Endothelial cell (in vitro differentiated cells): ENCODE measurements around the gene NAV3. TPM values are rescaled to one million over a fixed set of nuclear protein-coding genes. Genes with fewer than 3 reads are reported as not detected.

Experiments used
- DNase-seq: peaks from one replicate; pipeline ENCODE4 v3.0.0; 2021; ENCODE audit warnings: low spot score
- H3K27ac Mint-ChIP-seq: one replicate; pipeline ENCODE4 v1.8.0; 2021; ENCODE audit warnings: mixed read lengths, inconsistent platforms; ENCODE audit not compliant: unreplicated experiment
- H3K27me3 Mint-ChIP-seq: one replicate; pipeline ENCODE4 v1.8.0; 2021; ENCODE audit warnings: mild to moderate bottlenecking, moderate library complexity, mixed read lengths, inconsistent platforms; ENCODE audit not compliant: unreplicated experiment
- H3K36me3 Mint-ChIP-seq: one replicate; pipeline ENCODE4 v1.8.0; 2021; ENCODE audit warnings: mild to moderate bottlenecking, low read depth, mixed read lengths, inconsistent platforms; ENCODE audit not compliant: unreplicated experiment
- H3K4me1 Mint-ChIP-seq: one replicate; pipeline ENCODE4 v1.8.0; 2021; ENCODE audit warnings: mild to moderate bottlenecking, mixed read lengths, inconsistent platforms; ENCODE audit not compliant: unreplicated experiment
- H3K4me3 Mint-ChIP-seq: one replicate; pipeline ENCODE4 v1.8.0; 2021; ENCODE audit warnings: mild to moderate bottlenecking, mixed read lengths, inconsistent platforms; ENCODE audit not compliant: unreplicated experiment
- H3K9me3 Mint-ChIP-seq: one replicate; pipeline ENCODE4 v1.8.0; 2021; ENCODE audit warnings: mixed read lengths, inconsistent platforms; ENCODE audit not compliant: unreplicated experiment
- CTCF ChIP-seq: fragments of 200-600 bp; sonication (generic); IDR thresholded peaks from one replicate; pipeline ENCODE4 v1.5.0; 2021; ENCODE audit warnings: antibody characterized with exemption; ENCODE audit not compliant: unreplicated experiment
- total RNA-seq: library from RNA; stranded (reverse); fragmentation: NEBNext Ultra II Directional; extraction: Animal tissue kit (Norgen Biotek cat#: 25700); gene quantifications from one replicate; pipeline ENCODE4 v1.2.1, GENCODE V29; 2021; ENCODE audit not compliant: unreplicated experiment

The NAV3 gene
- total RNA-seq, 1 donor from 2014 or later = 20.3 TPM

- Mint-ChIP-seq H3K27ac (no peak overlapping the region), H3K36me3 (no peaks in the 10 kb centered on the region), H3K4me1 (peaks cover 7% of the 10 kb centered on the region), H3K9me3 (no peaks in the 10 kb centered on the region), H3K4me3 (no peak overlapping the region), H3K27me3 (no peaks in the 10 kb centered on the region)
- DNase-seq = no peak
- TF ChIP-seq CTCF = no peak
Observed at GRCh38 chr12:78167510-78167909, 336.8 kb downstream of the NAV3 start.

- DNase-seq = no peak
- Mint-ChIP-seq H3K36me3 (no peaks in the 10 kb centered on the region), H3K9me3 (no peaks in the 10 kb centered on the region), H3K27ac (no peak overlapping the region), H3K4me1 (peaks cover 7% of the 10 kb centered on the region), H3K27me3 (no peaks in the 10 kb centered on the region), H3K4me3 (no peak overlapping the region)
- TF ChIP-seq CTCF = no peak
Observed at GRCh38 chr12:78171061-78171460, 340.4 kb downstream of the NAV3 start.

GRCh38 chr12:78176643-78177042 lies 345.9 kb downstream of the NAV3 start:
- H3K27me3 Mint-ChIP-seq = no peaks in the 10 kb centered on the region
- H3K9me3 Mint-ChIP-seq = no peaks in the 10 kb centered on the region
- H3K36me3 Mint-ChIP-seq = no peaks in the 10 kb centered on the region
- no peak for TF ChIP-seq CTCF
- peaks cover 3% of the 10 kb centered on the region for H3K4me1 Mint-ChIP-seq
- no peak for DNase-seq
- no peak overlapping the region for H3K4me3 Mint-ChIP-seq
- H3K27ac Mint-ChIP-seq = no peak overlapping the region

GRCh38 chr12:78177298-78177697 lies 346.6 kb downstream of the NAV3 start:
- no peaks in the 10 kb centered on the region for H3K27me3 Mint-ChIP-seq
- no peak for DNase-seq
- TF ChIP-seq CTCF = no peak
- H3K36me3 Mint-ChIP-seq = no peaks in the 10 kb centered on the region
- no peak overlapping the region for H3K27ac Mint-ChIP-seq
- H3K9me3 Mint-ChIP-seq = no peaks in the 10 kb centered on the region
- peaks cover 3% of the 10 kb centered on the region for H3K4me1 Mint-ChIP-seq
- no peak overlapping the region for H3K4me3 Mint-ChIP-seq

- H3K4me3 Mint-ChIP-seq = no peak overlapping the region
- no peak overlapping the region for H3K27ac Mint-ChIP-seq
- H3K36me3 Mint-ChIP-seq = no peaks in the 10 kb centered on the region
- no peak for DNase-seq
- peaks cover 7% of the 10 kb centered on the region for H3K4me1 Mint-ChIP-seq
- no peak for TF ChIP-seq CTCF
- no peaks in the 10 kb centered on the region for H3K27me3 Mint-ChIP-seq
- H3K9me3 Mint-ChIP-seq = no peaks in the 10 kb centered on the region
Observed at GRCh38 chr12:78179346-78179745, 348.7 kb downstream of the NAV3 start.
